ENCODE data around the gene SMG6.
"Not testable (repeated sequence)": the region's sequence is repeated elsewhere in the genome, so short reads cannot be mapped to it uniquely, and the experiment has no call there.

Gene SMG6

DNA sequence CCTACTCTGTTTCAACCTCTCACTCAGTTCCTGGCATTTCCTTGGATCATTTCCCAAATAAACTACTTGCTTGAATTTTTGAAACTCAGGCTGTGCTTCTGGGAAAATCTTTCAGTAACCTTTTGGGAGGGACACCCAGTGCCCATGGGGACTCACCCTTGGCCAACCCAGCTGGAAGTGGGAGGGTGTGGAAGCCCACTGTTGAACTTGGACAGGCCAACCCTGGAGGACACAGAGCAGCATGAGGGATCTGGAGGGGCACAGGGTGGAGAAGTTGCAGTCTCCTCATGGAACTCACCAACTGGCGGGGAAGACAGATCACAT, 289.6 kb downstream of the SMG6 start:
- H3K27ac ChIP-seq: no peak overlapping the region
- TF ChIP-seq, protein P1, sequence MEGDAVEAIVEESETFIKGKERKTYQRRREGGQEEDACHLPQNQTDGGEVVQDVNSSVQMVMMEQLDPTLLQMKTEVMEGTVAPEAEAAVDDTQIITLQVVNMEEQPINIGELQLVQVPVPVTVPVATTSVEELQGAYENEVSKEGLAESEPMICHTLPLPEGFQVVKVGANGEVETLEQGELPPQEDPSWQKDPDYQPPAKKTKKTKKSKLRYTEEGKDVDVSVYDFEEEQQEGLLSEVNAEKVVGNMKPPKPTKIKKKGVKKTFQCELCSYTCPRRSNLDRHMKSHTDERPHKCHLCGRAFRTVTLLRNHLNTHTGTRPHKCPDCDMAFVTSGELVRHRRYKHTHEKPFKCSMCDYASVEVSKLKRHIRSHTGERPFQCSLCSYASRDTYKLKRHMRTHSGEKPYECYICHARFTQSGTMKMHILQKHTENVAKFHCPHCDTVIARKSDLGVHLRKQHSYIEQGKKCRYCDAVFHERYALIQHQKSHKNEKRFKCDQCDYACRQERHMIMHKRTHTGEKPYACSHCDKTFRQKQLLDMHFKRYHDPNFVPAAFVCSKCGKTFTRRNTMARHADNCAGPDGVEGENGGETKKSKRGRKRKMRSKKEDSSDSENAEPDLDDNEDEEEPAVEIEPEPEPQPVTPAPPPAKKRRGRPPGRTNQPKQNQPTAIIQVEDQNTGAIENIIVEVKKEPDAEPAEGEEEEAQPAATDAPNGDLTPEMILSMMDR (conservative IDR thresholded peaks at IDR 0.05): no peak

GRCh38 chr17:2013220-2013993, 290.2 kb downstream of the SMG6 start:
- H3K27ac ChIP-seq: not testable (repeated sequence)

DNA sequence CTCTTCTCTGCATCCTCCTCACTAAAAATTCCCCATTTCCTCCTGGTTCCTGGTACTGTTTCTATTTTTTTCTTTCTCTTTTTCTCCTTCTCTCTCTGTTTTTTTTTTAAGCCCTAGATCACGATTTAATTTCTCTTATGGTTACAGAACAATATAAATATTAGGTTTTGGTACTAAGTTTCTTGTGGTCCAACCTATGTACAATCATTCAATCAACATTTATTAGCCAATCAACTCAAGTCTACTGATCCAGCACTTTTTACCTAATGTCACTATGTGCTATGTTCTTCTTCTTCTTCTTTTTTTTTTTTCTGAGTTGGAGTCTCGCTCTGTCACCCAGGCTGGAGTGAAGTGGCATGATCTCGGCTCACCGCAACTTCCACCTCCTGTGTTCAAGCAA, 291.1 kb downstream of the SMG6 start:
- TF ChIP-seq, protein P1 (conservative IDR thresholded peaks at IDR 0.05): no peak
- H3K27ac ChIP-seq: peak overlapping the region; percentile 71

- TF ChIP-seq, protein P1 (conservative IDR thresholded peaks at IDR 0.05): no peak
- H3K27ac ChIP-seq: peak overlapping the region; percentile 71
Measured at GRCh38 chr17:2011411-2012371, 291.9 kb downstream of the SMG6 start.
